ENCODE results near the gene VPS33B.

GRCh38 chr15:91023720-91024119 lies 1.3 kb upstream of the VPS33B start:
- no peak for TF ChIP-seq PBX3 (CRISPR knock-in tag; IDR thresholded peaks at IDR 0.05)
- no peak for TF ChIP-seq CTCF (tag by site-specific recombination; IDR thresholded peaks at IDR 0.05)
- TF ChIP-seq BCL6B (tag by site-specific recombination; IDR thresholded peaks at IDR 0.05) = no peak
- TF ChIP-seq INSM2 (tag by site-specific recombination; IDR thresholded peaks at IDR 0.05) = no peak
- TF ChIP-seq YY1 (tag by site-specific recombination; IDR thresholded peaks at IDR 0.05) = no peak
